Osteocyte (in vitro differentiated cells): ENCODE data around the gene ADAMTS12. TPM values are rescaled to one million over a fixed set of nuclear protein-coding genes. Genes with fewer than 3 reads are reported as not detected.

Experiments
- DNase-seq: peaks from one replicate; pipeline ENCODE4 v3.0.0; 2021; ENCODE audit warnings: mixed read lengths; ENCODE audit not compliant: unreplicated experiment; ENCODE audit errors: extremely low spot score
- H3K27ac Mint-ChIP-seq: one replicate; pipeline ENCODE4 v1.8.0; 2021; ENCODE audit warnings: mild to moderate bottlenecking, mixed read lengths; ENCODE audit not compliant: unreplicated experiment
- H3K27me3 Mint-ChIP-seq: one replicate; pipeline ENCODE4 v1.8.0; 2021; ENCODE audit warnings: mixed read lengths; ENCODE audit not compliant: unreplicated experiment
- H3K36me3 Mint-ChIP-seq: one replicate; pipeline ENCODE4 v1.8.0; 2021; ENCODE audit warnings: mixed read lengths; ENCODE audit not compliant: unreplicated experiment
- H3K4me1 Mint-ChIP-seq: one replicate; pipeline ENCODE4 v1.8.0; 2021; ENCODE audit warnings: mixed read lengths; ENCODE audit not compliant: unreplicated experiment
- H3K4me3 Mint-ChIP-seq: one replicate; pipeline ENCODE4 v1.8.0; 2021; ENCODE audit warnings: mild to moderate bottlenecking, moderate library complexity, mixed read lengths; ENCODE audit not compliant: unreplicated experiment
- H3K9me3 Mint-ChIP-seq: one replicate; pipeline ENCODE4 v1.8.0; 2021; ENCODE audit warnings: mixed read lengths; ENCODE audit not compliant: unreplicated experiment
- CTCF ChIP-seq: fragments of 200-600 bp; sonication (generic); IDR thresholded peaks from 2 replicates; pipeline ENCODE4 v1.5.0; 2021; ENCODE audit warnings: antibody characterized with exemption, mild to moderate bottlenecking, moderate library complexity
- total RNA-seq: library from RNA; stranded (reverse); gene quantifications from 2 replicates; pipeline ENCODE4 v1.2.1, GENCODE V29; 2021

Gene ADAMTS12
- total RNA-seq, 1 donor from 2014 or later: 13.9 TPM

- Mint-ChIP-seq H3K4me3 (no peak overlapping the region), H3K9me3 (no peaks in the 10 kb centered on the region), H3K4me1 (no peaks in the 10 kb centered on the region), H3K36me3 (peaks cover 2% of the 10 kb centered on the region), H3K27me3 (no peaks in the 10 kb centered on the region), H3K27ac (no peak overlapping the region)
- TF ChIP-seq CTCF: no peak
- no peak for DNase-seq
Observed at GRCh38 chr5:33671700-33672291, 220.0 kb downstream of the ADAMTS12 start.

- no peak for TF ChIP-seq CTCF
- Mint-ChIP-seq H3K27ac (no peak overlapping the region), H3K4me3 (no peak overlapping the region)
Observed at GRCh38 chr5:33662722-33663427, 228.9 kb downstream of the ADAMTS12 start.

GRCh38 chr5:33659526-33660169, 232.1 kb downstream of the ADAMTS12 start:
- DNase-seq: no peak
- H3K4me1 Mint-ChIP-seq: no peaks in the 10 kb centered on the region
- H3K36me3 Mint-ChIP-seq: peaks cover 7% of the 10 kb centered on the region
- no peak for TF ChIP-seq CTCF
- H3K9me3 Mint-ChIP-seq: no peaks in the 10 kb centered on the region
- H3K27ac Mint-ChIP-seq: no peak overlapping the region
- H3K27me3 Mint-ChIP-seq: no peaks in the 10 kb centered on the region
- H3K4me3 Mint-ChIP-seq: no peak overlapping the region

More at GRCh38 chr5:33662722-33663427, 228.9 kb downstream of the ADAMTS12 start:
- DNase-seq: no peak
- H3K36me3 Mint-ChIP-seq: peaks cover 5% of the 10 kb centered on the region
- H3K4me1 Mint-ChIP-seq: no peaks in the 10 kb centered on the region
- no peaks in the 10 kb centered on the region for H3K27me3 Mint-ChIP-seq
- H3K9me3 Mint-ChIP-seq: no peaks in the 10 kb centered on the region

GRCh38 chr5:33657804-33658440, 233.9 kb downstream of the ADAMTS12 start:
- TF ChIP-seq CTCF: no peak
- Mint-ChIP-seq H3K4me3 (no peak overlapping the region), H3K36me3 (peaks cover 7% of the 10 kb centered on the region), H3K4me1 (no peaks in the 10 kb centered on the region), H3K27ac (no peak overlapping the region), H3K27me3 (no peaks in the 10 kb centered on the region), H3K9me3 (no peaks in the 10 kb centered on the region)
- DNase-seq: no peak

- Mint-ChIP-seq H3K4me3 (no peak overlapping the region), H3K27me3 (no peaks in the 10 kb centered on the region), H3K36me3 (peaks cover 7% of the 10 kb centered on the region), H3K4me1 (no peaks in the 10 kb centered on the region), H3K27ac (no peak overlapping the region), H3K9me3 (no peaks in the 10 kb centered on the region)
- DNase-seq: no peak
- TF ChIP-seq CTCF: no peak
Observed at GRCh38 chr5:33657176-33657575, 234.6 kb downstream of the ADAMTS12 start.
